NCI-H1092 (cell line): ENCODE measurements around the gene SLC4A8.

Experiments
- DNase-seq: peaks from one replicate; lab custom pipeline; 2025; lab: John Stamatoyannopoulos, UW

The SLC4A8 gene

GRCh38 chr12:51424662-51425539 is at the start of gene SLC4A8:
Gene SLC4A8, plus strand, starts transcription at chr12:51424831. Its CDS starts 157 bp downstream, at chr12:51424988.
- DNase-seq: peak; percentile 90

DNA sequence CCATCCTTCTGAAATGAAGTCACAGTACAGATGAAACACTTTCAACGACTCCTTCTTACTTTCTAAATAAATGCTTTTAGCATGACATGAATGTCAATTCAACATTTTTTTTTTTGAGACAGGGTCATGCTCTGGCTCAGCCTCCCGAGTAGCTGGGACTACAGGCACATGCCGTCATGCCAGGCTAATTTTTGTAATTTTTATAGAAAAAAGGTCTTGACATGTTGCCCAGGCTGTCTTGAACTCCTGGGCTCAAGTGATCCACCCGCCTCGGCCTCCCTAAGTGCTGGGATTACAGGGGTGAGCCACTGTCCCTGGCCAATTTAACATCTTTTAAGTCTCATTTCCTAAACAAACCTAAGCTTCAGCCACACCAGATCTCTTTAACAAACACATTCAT is 49.8 kb upstream of the SLC4A8 start:
- no peak for DNase-seq

GRCh38 chr12:51377099-51377984 is 47.3 kb upstream of the SLC4A8 start:
- DNase-seq: no peak

- DNase-seq: no peak
Measured at GRCh38 chr12:51378749-51379148, 45.9 kb upstream of the SLC4A8 start.

GRCh38 chr12:51379571-51379970 is 45.1 kb upstream of the SLC4A8 start:
- no peak for DNase-seq

DNA sequence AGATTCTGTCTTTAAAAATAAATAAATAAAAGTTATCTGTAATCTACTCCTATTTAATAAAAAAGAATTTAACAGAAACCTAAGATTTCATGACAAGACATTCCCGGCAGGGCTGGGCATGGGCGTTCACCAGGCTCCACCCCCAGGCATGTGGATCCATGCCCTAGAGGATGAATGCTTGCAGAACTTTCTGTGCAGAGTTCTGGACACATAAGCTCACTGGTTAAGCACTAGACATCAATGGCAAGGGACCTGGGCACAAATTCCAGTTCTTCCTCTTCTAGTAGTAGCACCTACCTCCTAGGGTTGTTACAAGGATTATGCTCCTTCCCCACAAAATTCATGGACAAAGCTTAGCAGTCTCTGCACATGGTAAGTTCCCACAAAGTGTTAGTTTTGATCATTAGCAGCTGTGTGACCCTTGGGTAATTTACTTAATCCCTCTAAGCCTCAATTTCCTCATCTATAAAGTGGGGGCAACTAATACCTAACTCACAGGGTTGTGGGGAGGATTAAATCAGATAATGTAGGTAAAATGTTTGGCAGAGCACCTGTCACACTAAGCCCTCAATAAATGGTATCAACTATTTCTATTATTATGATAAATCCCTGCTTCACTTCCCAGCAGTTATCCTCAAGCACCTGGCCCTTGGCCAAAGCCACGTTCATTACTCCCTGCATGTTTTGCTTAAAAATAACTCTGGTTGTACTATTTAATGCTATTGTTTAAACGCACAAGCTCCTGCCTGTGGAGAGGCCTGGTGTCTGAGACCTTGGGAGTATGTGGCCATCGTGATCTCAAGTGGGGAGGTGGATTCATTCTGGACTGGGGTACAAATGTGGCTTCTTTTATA is 43.2 kb upstream of the SLC4A8 start:
- no peak for DNase-seq

DNA sequence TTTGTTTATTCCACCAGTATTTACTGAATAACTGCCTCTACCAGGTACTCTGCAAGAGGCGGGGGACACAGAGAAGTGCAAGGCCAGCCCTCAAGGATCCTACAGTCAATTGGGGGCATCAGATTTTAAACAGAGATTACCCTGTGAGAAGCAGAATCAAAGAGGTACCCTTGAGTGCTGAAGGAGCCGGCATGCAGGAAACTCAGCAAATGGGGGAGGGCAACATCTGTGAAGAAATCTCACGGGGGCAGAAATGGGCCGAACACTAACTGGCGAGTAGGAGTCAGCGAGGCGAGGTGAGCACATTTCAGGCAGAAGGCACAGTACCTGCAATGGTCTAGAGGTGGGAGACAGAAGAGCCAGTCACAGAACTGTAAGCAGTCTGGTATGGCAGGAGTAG is 42.5 kb upstream of the SLC4A8 start:
- no peak for DNase-seq

- DNase-seq: no peak
Measured at GRCh38 chr12:51383269-51383905, 41.2 kb upstream of the SLC4A8 start.

GRCh38 chr12:51386351-51386750 is 38.3 kb upstream of the SLC4A8 start:
- no peak for DNase-seq

- no peak for DNase-seq
Measured at GRCh38 chr12:51388069-51388799, 36.4 kb upstream of the SLC4A8 start.

- no peak for DNase-seq
Measured at GRCh38 chr12:51388846-51389245, 35.8 kb upstream of the SLC4A8 start.

GRCh38 chr12:51389302-51389999 is 35.2 kb upstream of the SLC4A8 start:
- no peak for DNase-seq

DNA sequence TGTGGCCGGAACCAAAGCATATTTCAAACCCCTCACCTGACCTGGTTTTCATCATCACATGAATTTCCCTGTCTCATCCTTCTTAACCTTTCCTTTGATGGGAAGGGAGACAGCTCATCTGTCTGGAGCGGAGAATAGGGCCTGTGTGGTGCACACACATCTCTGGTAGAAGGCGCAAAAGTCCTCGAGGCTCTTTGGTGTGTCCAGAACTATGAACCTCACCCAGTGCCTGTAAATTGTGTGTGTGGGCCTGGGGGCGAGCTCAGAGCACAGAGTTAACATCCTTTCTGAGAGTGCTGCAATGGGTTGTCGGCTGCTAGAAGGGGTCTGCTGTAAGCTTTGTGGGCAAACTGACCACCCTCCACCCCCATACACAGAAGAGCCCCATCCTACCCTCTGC is 34.2 kb upstream of the SLC4A8 start:
- no peak for DNase-seq

GRCh38 chr12:51390891-51391282 is 33.7 kb upstream of the SLC4A8 start:
- no peak for DNase-seq

DNA sequence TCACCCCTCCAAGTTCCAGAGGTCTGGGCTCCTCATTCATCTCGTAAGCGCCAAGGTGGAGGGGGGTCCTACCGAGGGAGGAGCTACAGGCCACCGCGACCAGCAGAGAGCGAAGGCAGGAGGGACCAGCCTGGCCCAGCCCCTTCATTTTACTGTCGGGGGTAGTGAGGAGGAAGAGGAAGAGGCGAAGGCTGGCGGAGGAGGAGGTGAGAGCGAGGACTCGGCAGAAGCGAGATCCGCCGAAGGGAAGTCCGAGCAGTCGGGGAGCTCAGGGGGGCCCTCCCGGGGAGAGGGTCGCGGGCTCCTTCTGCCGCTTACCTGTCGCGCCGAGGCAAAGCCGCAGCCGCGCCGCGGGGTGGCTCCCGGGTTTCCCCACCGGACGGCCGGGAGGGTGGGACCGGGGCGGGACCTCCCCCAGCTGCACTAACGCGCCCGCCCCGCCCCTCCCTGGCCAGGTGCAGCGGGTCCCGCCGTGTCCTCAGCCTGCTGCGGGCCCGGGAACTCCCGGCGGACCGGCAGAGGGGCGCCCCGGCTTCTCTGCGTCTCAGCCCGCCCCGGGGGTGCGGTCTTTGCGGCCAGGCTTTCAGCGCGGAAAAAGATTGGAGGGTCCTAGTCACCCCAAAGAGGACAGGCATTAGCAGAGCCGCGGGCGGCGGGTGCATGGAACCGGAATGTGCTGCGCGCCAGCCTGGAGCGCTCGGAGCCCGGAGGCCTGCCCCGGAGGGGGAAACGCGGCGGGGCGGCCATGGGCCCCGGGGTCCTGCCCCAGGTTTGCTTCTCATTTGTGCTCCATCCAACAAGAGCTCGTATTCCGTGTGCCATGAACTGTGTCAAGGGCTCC is 33.1 kb upstream of the SLC4A8 start, which contains the start of gene GALNT6:
Gene GALNT6 (minus strand): TSS at position 124 of the 841 bp plus-strand sequence. CDS start 11,625 bp downstream, outside the sequence.
- DNase-seq: no peak

- DNase-seq: no peak
Measured at GRCh38 chr12:51392556-51393237, 31.9 kb upstream of the SLC4A8 start.

DNA sequence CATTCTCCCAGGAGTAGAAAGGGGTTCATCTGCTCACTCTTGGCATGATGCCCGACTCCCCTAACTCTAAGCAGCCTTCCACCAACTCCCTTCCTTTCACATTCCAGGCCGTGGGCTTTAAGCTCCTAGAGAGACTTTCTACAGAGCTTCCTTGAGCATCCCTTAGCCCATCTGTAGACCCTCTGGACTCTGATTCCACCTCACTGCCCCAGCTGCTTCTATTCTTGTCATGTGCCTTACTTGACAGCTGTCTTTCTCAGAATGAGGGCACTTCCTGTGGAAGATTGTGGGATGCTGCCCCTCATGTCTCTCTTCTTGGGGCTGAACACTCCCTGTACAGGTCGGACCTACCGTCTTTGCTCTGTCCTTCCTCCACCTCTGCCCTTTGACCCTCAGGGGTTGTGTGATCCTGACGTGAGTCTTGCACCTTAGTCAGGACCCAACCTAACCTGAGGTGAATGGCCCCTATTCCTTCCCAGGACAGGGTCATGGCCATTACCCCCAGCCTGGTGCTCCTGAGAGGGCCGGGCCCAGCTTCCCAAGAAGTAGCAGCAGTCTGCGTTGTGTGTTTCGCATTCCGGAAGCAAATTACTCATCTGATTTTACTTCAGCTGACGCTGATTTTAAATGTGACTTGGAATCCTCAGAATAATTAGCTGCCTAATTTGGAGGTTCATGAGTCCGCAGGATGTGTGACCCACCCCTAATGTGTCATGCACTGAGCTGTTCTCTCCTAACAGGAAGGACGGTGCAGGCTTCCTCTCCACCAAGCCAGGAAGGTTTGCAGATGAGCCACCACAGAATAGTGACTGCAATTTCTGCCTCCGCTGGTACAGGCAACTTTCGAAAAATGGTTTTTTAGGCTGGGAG is 30.7 kb upstream of the SLC4A8 start:
- no peak for DNase-seq
